KOPT-K1 (cell line): ENCODE data around the gene GAL.

Experiments
- H3K27ac ChIP-seq: fragments of 200-600 bp; sonication (generic); 2 replicates; pipeline ENCODE4 v1.5.1; 2016; ENCODE audit warnings: antibody characterized with exemption, mild to moderate bottlenecking, low read depth, low read length; ENCODE audit not compliant: poor library complexity, severe bottlenecking
- H3K36me3 ChIP-seq: fragments of 200-600 bp; sonication (generic); 2 replicates; pipeline ENCODE4 v1.5.1; 2017; ENCODE audit warnings: antibody characterized with exemption, mild to moderate bottlenecking, low read length, moderate library complexity; ENCODE audit not compliant: insufficient read depth
- H3K9me3 ChIP-seq: fragments of 200-600 bp; sonication (generic); 2 replicates; pipeline ENCODE4 v1.5.1; 2017; ENCODE audit warnings: antibody characterized with exemption, low read length, mild to moderate bottlenecking; ENCODE audit not compliant: insufficient read depth, poor library complexity, severe bottlenecking

The GAL gene

GRCh38 chr11:68664906-68665305, 19.4 kb upstream of the GAL start:
- no peak overlapping the region for H3K27ac ChIP-seq
- no peaks in the 10 kb centered on the region for H3K36me3 ChIP-seq
- H3K9me3 ChIP-seq, result peaks cover 7% of the 10 kb centered on the region

GRCh38 chr11:68665436-68665835, 18.9 kb upstream of the GAL start:
- H3K36me3 ChIP-seq, result no peaks in the 10 kb centered on the region
- H3K9me3 ChIP-seq, result peaks cover 7% of the 10 kb centered on the region
- no peak overlapping the region for H3K27ac ChIP-seq

- no peak overlapping the region for H3K27ac ChIP-seq
- H3K36me3 ChIP-seq, result no peaks in the 10 kb centered on the region
- H3K9me3 ChIP-seq, result peaks cover 7% of the 10 kb centered on the region
These were observed 17.5 kb upstream of the GAL start for GRCh38 chr11:68666849-68667248.

- Histone ChIP-seq H3K9me3 (peaks cover 1% of the 10 kb centered on the region), H3K27ac (no peak overlapping the region), H3K36me3 (no peaks in the 10 kb centered on the region)
These were observed 16.5 kb upstream of the GAL start for GRCh38 chr11:68667511-68668500.

- H3K36me3 ChIP-seq, result no peaks in the 10 kb centered on the region
- no peak overlapping the region for H3K27ac ChIP-seq
- H3K9me3 ChIP-seq, result no peaks in the 10 kb centered on the region
These were observed 14.8 kb upstream of the GAL start for GRCh38 chr11:68669301-68670090.

GRCh38 chr11:68670208-68670992, 13.9 kb upstream of the GAL start:
- Histone ChIP-seq H3K27ac (no peak overlapping the region), H3K9me3 (no peaks in the 10 kb centered on the region), H3K36me3 (no peaks in the 10 kb centered on the region)

- no peaks in the 10 kb centered on the region for H3K9me3 ChIP-seq
- H3K36me3 ChIP-seq, result no peaks in the 10 kb centered on the region
- H3K27ac ChIP-seq, result no peak overlapping the region
These were observed 10.9 kb upstream of the GAL start for GRCh38 chr11:68673306-68673945.

GRCh38 chr11:68673991-68674390, 10.4 kb upstream of the GAL start:
- H3K27ac ChIP-seq, result no peak overlapping the region
- H3K9me3 ChIP-seq, result no peaks in the 10 kb centered on the region
- no peaks in the 10 kb centered on the region for H3K36me3 ChIP-seq

- H3K36me3 ChIP-seq, result no peaks in the 10 kb centered on the region
- no peak overlapping the region for H3K27ac ChIP-seq
- no peaks in the 10 kb centered on the region for H3K9me3 ChIP-seq
These were observed 9.9 kb upstream of the GAL start for GRCh38 chr11:68674461-68674860.

- H3K27ac ChIP-seq, result no peak overlapping the region
- H3K36me3 ChIP-seq, result no peaks in the 10 kb centered on the region
- H3K9me3 ChIP-seq, result no peaks in the 10 kb centered on the region
These were observed 6.9 kb upstream of the GAL start for GRCh38 chr11:68677432-68677831.

GRCh38 chr11:68678031-68678441, 6.3 kb upstream of the GAL start:
- Histone ChIP-seq H3K27ac (no peak overlapping the region), H3K9me3 (no peaks in the 10 kb centered on the region), H3K36me3 (no peaks in the 10 kb centered on the region)

GRCh38 chr11:68680541-68681231, 3.7 kb upstream of the GAL start:
- Histone ChIP-seq H3K36me3 (no peaks in the 10 kb centered on the region), H3K27ac (no peak overlapping the region), H3K9me3 (no peaks in the 10 kb centered on the region)

- Histone ChIP-seq H3K27ac (no peak overlapping the region), H3K36me3 (no peaks in the 10 kb centered on the region), H3K9me3 (no peaks in the 10 kb centered on the region)
These were observed 1.8 kb upstream of the GAL start for GRCh38 chr11:68682531-68682961.

GRCh38 chr11:68683121-68683520, 1.2 kb upstream of the GAL start:
- H3K27ac ChIP-seq, result no peak overlapping the region
- H3K36me3 ChIP-seq, result no peaks in the 10 kb centered on the region
- H3K9me3 ChIP-seq, result no peaks in the 10 kb centered on the region
